Osteocyte (in vitro differentiated cells): ENCODE measurements around the gene HIVEP3. TPM values are rescaled to one million over a fixed set of nuclear protein-coding genes. Genes with fewer than 3 reads are reported as not detected.

ENCODE experiments used
- DNase-seq: peaks from one replicate; pipeline ENCODE4 v3.0.0; 2021; ENCODE audit warnings: mixed read lengths; ENCODE audit not compliant: unreplicated experiment; ENCODE audit errors: extremely low spot score
- H3K27ac Mint-ChIP-seq: one replicate; pipeline ENCODE4 v1.8.0; 2021; ENCODE audit warnings: mild to moderate bottlenecking, mixed read lengths; ENCODE audit not compliant: unreplicated experiment
- H3K27me3 Mint-ChIP-seq: one replicate; pipeline ENCODE4 v1.8.0; 2021; ENCODE audit warnings: mixed read lengths; ENCODE audit not compliant: unreplicated experiment
- H3K36me3 Mint-ChIP-seq: one replicate; pipeline ENCODE4 v1.8.0; 2021; ENCODE audit warnings: mixed read lengths; ENCODE audit not compliant: unreplicated experiment
- H3K4me1 Mint-ChIP-seq: one replicate; pipeline ENCODE4 v1.8.0; 2021; ENCODE audit warnings: mixed read lengths; ENCODE audit not compliant: unreplicated experiment
- H3K4me3 Mint-ChIP-seq: one replicate; pipeline ENCODE4 v1.8.0; 2021; ENCODE audit warnings: mild to moderate bottlenecking, moderate library complexity, mixed read lengths; ENCODE audit not compliant: unreplicated experiment
- H3K9me3 Mint-ChIP-seq: one replicate; pipeline ENCODE4 v1.8.0; 2021; ENCODE audit warnings: mixed read lengths; ENCODE audit not compliant: unreplicated experiment
- total RNA-seq: library from RNA; stranded (reverse); gene quantifications from 2 replicates; pipeline ENCODE4 v1.2.1, GENCODE V29; 2021
- TF ChIP-seq, protein P1 (sequence below): fragments of 200-600 bp; sonication (generic); IDR thresholded peaks from 2 replicates; pipeline ENCODE4 v1.5.0; 2021; ENCODE audit warnings: antibody characterized with exemption, mild to moderate bottlenecking, moderate library complexity

HIVEP3 gene
- total RNA-seq, 1 donor from 2014 or later: 0.97 TPM

DNA sequence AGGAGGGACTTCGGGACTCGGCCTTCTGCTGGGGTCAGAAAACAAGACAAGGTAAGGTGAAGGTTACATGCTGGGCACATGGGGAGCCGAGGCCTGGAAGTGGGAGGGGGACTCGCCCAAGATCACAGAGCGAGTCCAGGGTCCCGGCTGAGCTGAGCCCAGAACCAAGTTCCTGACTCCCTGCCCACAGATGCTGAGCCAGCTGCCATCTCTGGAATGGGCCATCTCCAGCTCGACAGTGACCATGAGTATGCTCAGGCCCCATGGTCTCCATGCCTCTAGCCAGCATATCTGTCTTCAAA is 407.5 kb downstream of the HIVEP3 start:
- TF ChIP-seq, protein P1, sequence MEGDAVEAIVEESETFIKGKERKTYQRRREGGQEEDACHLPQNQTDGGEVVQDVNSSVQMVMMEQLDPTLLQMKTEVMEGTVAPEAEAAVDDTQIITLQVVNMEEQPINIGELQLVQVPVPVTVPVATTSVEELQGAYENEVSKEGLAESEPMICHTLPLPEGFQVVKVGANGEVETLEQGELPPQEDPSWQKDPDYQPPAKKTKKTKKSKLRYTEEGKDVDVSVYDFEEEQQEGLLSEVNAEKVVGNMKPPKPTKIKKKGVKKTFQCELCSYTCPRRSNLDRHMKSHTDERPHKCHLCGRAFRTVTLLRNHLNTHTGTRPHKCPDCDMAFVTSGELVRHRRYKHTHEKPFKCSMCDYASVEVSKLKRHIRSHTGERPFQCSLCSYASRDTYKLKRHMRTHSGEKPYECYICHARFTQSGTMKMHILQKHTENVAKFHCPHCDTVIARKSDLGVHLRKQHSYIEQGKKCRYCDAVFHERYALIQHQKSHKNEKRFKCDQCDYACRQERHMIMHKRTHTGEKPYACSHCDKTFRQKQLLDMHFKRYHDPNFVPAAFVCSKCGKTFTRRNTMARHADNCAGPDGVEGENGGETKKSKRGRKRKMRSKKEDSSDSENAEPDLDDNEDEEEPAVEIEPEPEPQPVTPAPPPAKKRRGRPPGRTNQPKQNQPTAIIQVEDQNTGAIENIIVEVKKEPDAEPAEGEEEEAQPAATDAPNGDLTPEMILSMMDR: no peak
- no peak overlapping the region for H3K4me3 Mint-ChIP-seq
- DNase-seq: no peak
- H3K9me3 Mint-ChIP-seq: no peaks in the 10 kb centered on the region
- no peak overlapping the region for H3K27ac Mint-ChIP-seq
- no peaks in the 10 kb centered on the region for H3K27me3 Mint-ChIP-seq
- peaks cover 18% of the 10 kb centered on the region for H3K4me1 Mint-ChIP-seq
- no peaks in the 10 kb centered on the region for H3K36me3 Mint-ChIP-seq

DNA sequence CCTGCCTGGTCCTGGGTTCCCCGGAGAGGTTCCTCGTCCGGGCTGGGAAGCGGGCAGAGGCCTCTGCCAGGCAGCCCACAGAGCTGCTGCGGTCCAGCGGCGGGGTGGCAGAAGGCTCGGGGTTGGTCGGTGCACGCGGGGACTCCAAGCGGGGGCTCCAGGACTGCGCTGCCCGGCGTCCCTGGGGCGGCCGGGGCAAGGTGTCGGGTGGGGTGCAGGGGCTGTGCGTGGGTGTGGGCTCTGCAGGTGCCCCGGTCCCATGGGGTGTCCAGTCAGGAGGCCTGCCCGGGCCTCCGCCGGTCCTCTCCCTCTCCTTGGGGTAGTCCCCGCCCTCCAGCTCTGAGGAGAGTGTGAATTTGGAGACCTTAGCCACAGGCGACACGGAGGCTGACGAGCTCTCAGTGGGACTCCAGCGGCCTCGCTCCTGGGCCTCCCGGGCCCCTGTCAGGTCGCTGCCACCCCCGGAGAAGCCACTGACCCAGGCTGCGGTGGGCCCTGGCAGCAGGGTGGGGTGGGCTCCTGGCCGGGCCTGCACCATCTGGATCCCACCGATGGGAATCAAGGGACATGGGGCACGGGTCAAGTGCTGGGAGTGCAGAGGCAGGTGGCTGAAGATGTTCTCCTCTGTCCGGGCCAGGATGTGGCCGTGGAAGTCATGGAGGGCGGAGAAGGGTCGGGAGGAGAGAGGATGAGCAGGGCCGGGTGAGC is 408.0 kb downstream of the HIVEP3 start:
- no peak for DNase-seq
- no peaks in the 10 kb centered on the region for H3K9me3 Mint-ChIP-seq
- H3K4me1 Mint-ChIP-seq: peaks cover 13% of the 10 kb centered on the region
- no peak overlapping the region for H3K27ac Mint-ChIP-seq
- TF ChIP-seq, protein P1: no peak
- no peak overlapping the region for H3K4me3 Mint-ChIP-seq
- no peaks in the 10 kb centered on the region for H3K36me3 Mint-ChIP-seq
- H3K27me3 Mint-ChIP-seq: no peaks in the 10 kb centered on the region

DNA sequence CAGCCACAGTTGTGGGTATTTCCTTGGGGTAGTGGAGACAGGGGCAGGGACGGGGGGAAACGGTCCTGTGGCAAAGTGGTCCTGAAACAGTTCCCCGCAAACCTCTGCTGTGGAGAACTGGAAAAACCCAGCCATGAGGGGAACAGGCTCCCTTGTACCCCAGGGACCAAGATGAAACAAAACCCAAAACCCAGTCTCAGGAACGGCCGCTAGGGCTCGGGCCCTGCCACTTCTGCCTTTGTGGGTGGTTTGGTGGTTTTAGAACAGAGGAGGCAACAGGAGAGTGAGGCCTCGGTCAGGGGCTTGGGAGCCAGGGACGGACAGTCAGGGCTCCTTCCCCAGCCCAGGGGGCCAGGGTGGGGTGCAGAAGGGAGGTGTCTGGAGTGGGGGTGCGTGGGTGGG is 409.5 kb downstream of the HIVEP3 start:
- Mint-ChIP-seq H3K9me3 (no peaks in the 10 kb centered on the region), H3K4me3 (no peak overlapping the region), H3K27ac (no peak overlapping the region), H3K4me1 (peaks cover 6% of the 10 kb centered on the region), H3K36me3 (no peaks in the 10 kb centered on the region), H3K27me3 (no peaks in the 10 kb centered on the region)
- DNase-seq: no peak
- TF ChIP-seq, protein P1: no peak

DNA sequence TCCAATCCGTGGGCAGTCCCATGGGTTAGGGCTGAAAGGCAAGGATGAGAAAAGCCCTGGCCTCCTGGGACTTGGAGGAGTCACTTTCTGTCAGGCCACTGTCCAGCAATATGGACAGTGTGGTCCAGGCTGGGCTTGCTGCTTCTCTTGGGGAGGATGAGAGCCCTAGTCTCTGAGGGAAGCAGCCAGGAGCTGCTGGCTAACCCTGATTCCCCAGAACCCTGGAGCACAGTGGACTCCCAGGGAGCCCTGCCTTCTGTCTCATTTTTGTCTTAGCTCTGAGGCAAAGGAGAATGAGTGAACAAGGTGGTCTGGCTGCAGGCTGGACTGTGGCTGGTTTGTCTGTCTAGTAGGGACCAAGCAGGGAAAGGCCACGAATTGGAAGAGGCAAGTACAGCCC is 410.4 kb downstream of the HIVEP3 start:
- Mint-ChIP-seq H3K4me3 (no peak overlapping the region), H3K36me3 (no peaks in the 10 kb centered on the region), H3K27me3 (no peaks in the 10 kb centered on the region), H3K9me3 (no peaks in the 10 kb centered on the region), H3K4me1 (peaks cover 15% of the 10 kb centered on the region), H3K27ac (no peak overlapping the region)
- DNase-seq: no peak
- TF ChIP-seq, protein P1: no peak

DNA sequence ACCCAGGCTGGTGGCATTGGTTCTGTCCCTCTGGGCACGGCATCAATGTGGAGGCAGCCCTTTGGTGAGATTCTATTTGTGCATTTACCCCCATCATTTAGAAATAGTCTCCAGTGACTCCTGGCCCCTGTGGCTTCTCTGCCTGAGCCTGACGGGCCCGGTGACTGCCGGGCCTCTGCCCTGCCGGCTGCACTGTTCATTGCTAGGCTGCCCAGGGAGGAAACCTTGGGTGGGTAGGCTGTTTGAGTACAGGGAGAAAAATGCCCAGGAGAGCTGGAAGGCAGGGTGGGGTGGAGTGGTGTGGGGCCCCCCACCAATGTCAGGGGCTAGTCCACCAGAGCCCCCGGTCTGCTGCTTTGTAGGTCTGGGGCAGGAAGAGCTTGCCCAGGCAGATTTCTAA is 410.9 kb downstream of the HIVEP3 start:
- no peak for DNase-seq
- H3K27me3 Mint-ChIP-seq: no peaks in the 10 kb centered on the region
- no peaks in the 10 kb centered on the region for H3K36me3 Mint-ChIP-seq
- no peaks in the 10 kb centered on the region for H3K9me3 Mint-ChIP-seq
- no peak overlapping the region for H3K27ac Mint-ChIP-seq
- H3K4me1 Mint-ChIP-seq: peaks cover 16% of the 10 kb centered on the region
- no peak overlapping the region for H3K4me3 Mint-ChIP-seq
- TF ChIP-seq, protein P1: no peak
